Erythroblast (primary cell): ENCODE results near the gene DPYSL4.

ENCODE experiments used
- GATA1 ChIP-seq: IDR thresholded peaks from 2 replicates; pipeline ENCODE4 v1.6.1; 2011; ENCODE audit warnings: low read depth, mild to moderate bottlenecking, control low read depth, low read length, moderate library complexity
- POLR2A ChIP-seq: IDR thresholded peaks from 2 replicates; pipeline ENCODE4 v1.6.1; 2011; ENCODE audit warnings: mild to moderate bottlenecking, low read length

GRCh38 chr10:132207536-132208461 is 21.1 kb downstream of the DPYSL4 start:
- no peak for TF ChIP-seq POLR2A
- TF ChIP-seq GATA1: no peak
